K562 treated with DMSO at 1 percent for 48 hours (cell line): ENCODE results near the gene CCR2. TPM values are rescaled to one million over a fixed set of nuclear protein-coding genes. Genes with fewer than 3 reads are reported as not detected.

ENCODE experiments used
- total RNA-seq: library from RNA; unstranded; fragments of 300-600 nt; gene quantifications from 2 replicates; pipeline ENCODE4 v1.2.3, GENCODE V29; 2022; ENCODE audit warnings: low replicate concordance; ENCODE audit errors: extremely low read depth

The CCR2 gene
- not detected in 2 replicates for total RNA-seq

GRCh38 chr3:46353647-46354410 is at the start of gene CCR2:
CCR2 (plus strand) TSS chr3:46354111; CDS start chr3:46357528, 3,417 bp downstream.

GRCh38 chr3:46370839-46371518 is 17.1 kb downstream of the CCR2 start, which contains the start of gene CCR5:
CCR5 (plus strand) TSS chr3:46370946; CDS start chr3:46372903, 1,957 bp downstream.

GRCh38 chr3:46406788-46407611 is 53.1 kb downstream of the CCR2 start, which contains the start of the genes CCR5AS and CCRL2:
CCR5AS (minus strand) TSS chr3:46407066.
CCRL2 (plus strand) TSS chr3:46407259; CDS start chr3:46408080, 821 bp downstream.

Other genes starting within 250 kb of the CCR2 start
- not detected in 2 replicates for gene CCR1, start 145.8 kb upstream of the CCR2 start, total RNA-seq
- gene CCR3, start 111.7 kb upstream of the CCR2 start, total RNA-seq = not detected in 2 replicates
- gene CCR5, start 16.8 kb downstream of the CCR2 start, total RNA-seq = not detected in 2 replicates
- gene CCRL2, start 53.1 kb downstream of the CCR2 start, total RNA-seq = not detected in 2 replicates
- not detected in 2 replicates for gene LTF, start 110.8 kb downstream of the CCR2 start, total RNA-seq
- gene RTP3, start 143.9 kb downstream of the CCR2 start, total RNA-seq = not detected in 2 replicates
- gene LRRC2, start 212.2 kb downstream of the CCR2 start, total RNA-seq = not detected in 2 replicates